Measurements from ENCODE around the gene CAPN2.
"Not testable (repeated sequence)": the region's sequence is repeated elsewhere in the genome, so short reads cannot be mapped to it uniquely, and the experiment has no call there.

CAPN2 gene

GRCh38 chr1:223717123-223717522, 4.8 kb downstream of the CAPN2 start:
- no peak for DNase-seq (ENCODE audit: low spot score)

- no peak for DNase-seq (ENCODE audit: low spot score)
Measured at GRCh38 chr1:223717695-223718363, 5.5 kb downstream of the CAPN2 start.

DNA sequence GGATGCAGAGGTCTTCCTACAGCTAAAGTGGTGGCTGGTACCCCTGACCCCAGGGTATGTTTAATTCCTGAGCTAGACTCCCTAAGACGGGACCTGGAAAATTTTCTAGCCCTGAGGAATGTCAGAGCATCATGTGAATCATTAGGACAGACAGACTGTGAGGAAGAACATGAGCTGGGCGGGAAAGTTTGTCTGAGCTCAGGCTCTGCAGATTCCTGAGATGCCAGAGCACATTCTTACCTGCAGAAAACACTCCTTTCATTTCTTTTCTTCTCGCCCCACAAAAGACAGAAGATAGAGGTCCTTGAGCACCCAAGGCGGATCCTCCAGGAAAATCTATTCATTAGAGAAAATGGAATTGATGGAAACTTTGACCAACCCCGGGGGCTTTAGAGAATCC, 6.5 kb downstream of the CAPN2 start:
- no peak for DNase-seq (ENCODE audit: low spot score)

DNA sequence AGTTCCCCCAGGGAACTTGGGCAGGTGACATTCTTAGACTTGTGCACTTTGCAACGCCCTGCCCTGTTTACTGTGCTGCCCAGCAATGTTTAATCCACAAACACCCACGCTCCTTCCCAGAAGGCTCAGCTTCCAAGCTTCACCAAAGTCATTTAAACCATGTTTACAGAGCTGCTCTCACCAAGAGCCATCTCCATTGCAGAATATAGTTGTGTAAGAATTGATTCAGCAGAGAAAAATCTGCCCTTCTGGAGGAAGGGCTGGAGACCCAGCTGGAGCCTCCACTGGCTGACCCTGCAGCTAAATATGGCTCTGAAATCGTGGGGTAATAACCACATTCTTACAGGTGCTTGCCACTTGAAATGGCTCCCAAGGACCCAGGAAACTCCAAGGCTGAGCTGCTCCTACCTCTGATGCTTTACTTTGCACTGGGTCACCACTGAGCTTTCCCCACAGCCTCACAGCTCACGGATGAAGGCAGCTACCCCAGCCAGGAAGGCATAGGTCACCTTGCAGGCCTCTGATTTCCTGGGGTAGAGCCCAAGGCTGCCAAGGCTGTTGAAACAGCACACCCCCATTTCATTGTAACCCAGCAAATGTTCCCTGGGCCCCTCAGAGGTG, 8.7 kb downstream of the CAPN2 start:
- DNase-seq (ENCODE audit: low spot score) = no peak

DNA sequence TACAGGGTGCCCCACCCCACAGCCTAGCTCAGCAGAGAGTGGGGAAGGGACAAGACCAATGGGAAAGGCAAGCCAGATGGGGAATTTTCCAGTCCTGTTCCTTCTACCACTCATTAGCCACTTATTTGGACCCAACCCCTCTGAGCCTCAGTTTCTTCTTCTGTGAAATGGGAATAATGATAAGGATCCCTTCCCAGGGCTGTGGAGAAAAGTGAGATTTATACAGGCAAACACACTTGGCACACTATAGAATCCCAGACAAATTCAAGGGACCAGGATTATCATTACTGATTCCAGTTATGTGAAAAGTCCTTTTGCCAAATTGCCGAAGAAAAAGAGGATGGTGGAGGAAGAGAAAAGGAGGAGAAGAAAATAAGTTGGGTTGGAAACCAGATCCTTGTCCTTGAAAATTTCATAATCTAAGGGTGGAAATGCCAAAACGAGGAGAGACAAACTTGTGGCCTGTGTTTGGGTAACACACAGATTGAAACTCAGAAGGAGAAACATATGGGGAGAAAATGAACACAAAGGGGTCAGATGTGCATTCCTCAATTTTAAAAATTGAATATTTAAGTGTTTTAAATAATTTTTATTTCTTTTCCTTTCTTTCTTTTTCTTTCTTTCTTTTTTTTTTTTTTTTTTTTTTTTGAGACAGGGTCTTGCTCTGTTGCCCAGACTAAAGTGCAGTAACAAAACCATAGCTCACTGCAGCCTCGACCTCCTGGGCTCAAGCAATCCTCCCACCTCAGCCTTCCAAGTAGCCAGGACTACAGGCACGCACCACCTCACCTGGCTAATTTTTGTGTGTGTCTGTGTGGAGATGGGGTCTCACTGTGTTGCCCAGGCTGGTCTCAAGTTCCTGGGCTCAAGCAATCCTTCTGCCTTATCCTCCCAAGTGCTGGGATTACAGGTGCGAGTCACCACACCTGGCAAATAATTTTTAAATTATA, 9.6 kb downstream of the CAPN2 start:
- no peak for DNase-seq (ENCODE audit: low spot score)

- no peak for DNase-seq (ENCODE audit: low spot score)
Measured at GRCh38 chr1:223723351-223723904, 11.1 kb downstream of the CAPN2 start.

DNA sequence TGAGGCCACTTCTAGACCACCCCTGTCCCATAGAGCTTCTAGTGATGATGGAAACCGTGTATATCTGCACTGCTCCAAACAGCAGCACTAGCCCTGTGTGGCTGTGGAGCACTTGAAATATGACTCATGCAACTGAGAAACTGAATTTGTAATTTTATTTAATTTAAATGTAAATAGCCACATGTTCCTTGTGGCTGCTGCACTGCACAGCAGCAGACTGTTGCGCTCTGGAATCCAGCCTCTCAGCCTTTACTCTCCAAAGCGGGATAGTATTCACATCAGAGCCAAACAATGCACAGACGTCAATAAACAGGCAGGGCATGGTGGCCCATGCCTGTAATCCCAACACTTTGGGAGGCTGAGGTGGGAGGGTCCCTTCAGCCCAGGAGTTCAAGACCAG, 12.0 kb downstream of the CAPN2 start:
- DNase-seq (ENCODE audit: low spot score) = no peak

- DNase-seq (ENCODE audit: low spot score) = no peak
Measured at GRCh38 chr1:223725578-223725977, 13.2 kb downstream of the CAPN2 start.

- peak; percentile 90 for DNase-seq (ENCODE audit: low spot score)
Measured at GRCh38 chr1:223726380-223727001, 14.2 kb downstream of the CAPN2 start.

DNA sequence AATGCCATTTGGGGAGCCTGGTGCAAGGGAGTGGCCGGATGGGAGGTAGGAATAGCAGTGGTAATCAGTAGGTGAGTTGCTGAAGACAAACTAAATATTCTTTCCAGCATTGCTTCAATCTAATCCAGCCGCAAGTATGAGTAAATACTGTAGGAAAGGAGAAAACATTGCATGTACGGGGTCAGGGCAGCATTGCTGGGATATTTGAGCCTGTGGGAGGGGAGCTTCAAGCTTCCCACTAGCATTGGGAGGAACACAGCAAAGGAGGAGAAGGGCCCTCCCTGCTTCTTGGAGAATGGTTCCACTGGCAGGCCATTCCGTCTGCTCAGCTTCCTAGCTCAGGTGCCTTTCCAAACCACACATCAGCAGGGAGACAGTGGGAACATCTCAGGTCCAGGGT, 15.2 kb downstream of the CAPN2 start:
- no peak for DNase-seq (ENCODE audit: low spot score)

GRCh38 chr1:223729906-223730305, 17.6 kb downstream of the CAPN2 start:
- no peak for DNase-seq (ENCODE audit: low spot score)

DNA sequence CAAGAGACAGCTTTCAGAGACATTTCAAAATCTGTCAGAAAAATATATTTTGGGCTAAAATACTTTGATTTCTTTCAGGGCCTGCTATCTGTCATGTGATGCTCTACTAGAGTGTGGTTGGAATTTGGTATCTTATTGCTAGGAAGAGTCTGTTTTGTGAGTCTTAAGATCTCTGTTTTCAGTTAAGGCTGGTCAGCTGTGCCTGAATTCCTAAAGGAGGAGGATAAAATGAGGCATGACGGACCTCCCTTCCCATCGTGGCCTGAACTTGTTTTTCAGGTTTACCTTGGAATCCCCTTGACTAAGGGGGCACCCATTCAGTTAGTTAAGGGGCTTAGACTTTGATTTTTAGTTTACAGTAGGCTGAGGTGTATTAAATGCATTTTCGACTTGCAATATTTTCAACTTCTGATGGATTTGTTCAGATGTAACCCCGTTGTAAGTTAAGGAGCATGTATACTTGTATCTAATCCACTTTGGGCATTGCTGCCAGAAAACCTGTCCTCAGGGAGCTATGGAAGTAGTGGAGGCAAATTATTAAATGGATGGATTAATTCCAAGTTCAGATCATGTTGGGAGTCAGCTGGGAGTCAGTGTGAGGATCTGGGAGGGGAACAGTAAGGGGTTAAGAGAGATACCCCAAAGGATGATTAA, 18.3 kb downstream of the CAPN2 start:
- DNase-seq (ENCODE audit: low spot score) = peak; percentile 28

GRCh38 chr1:223731133-223731770, 18.9 kb downstream of the CAPN2 start:
- DNase-seq (ENCODE audit: low spot score) = no peak

- peak; percentile 25 for DNase-seq (ENCODE audit: low spot score)
Measured at GRCh38 chr1:223732993-223733798, 20.9 kb downstream of the CAPN2 start.

- DNase-seq (ENCODE audit: low spot score) = no peak
Measured at GRCh38 chr1:223733898-223734852, 21.8 kb downstream of the CAPN2 start.

- not testable (repeated sequence) for DNase-seq (ENCODE audit: low spot score)
Measured at GRCh38 chr1:223736638-223737037, 24.3 kb downstream of the CAPN2 start.

- no peak for DNase-seq (ENCODE audit: low spot score)
Measured at GRCh38 chr1:223737342-223737741, 25.0 kb downstream of the CAPN2 start.

GRCh38 chr1:223738465-223739365, 26.4 kb downstream of the CAPN2 start:
- DNase-seq (ENCODE audit: low spot score) = no peak
